NCI-H146 treated with DMSO at 0.1 percent for 48 hours (cell line): ENCODE results near the gene PSMC4.
A peak's percentile ranks its signal among the peaks of the same experiment; 100 is the strongest.

ENCODE experiments used
- DNase-seq: peaks from one replicate; lab custom pipeline; 2025; ENCODE audit not compliant: unreplicated experiment; lab: John Stamatoyannopoulos, UW

The PSMC4 gene

GRCh38 chr19:39987167-39987566 is 16.2 kb downstream of the PSMC4 start:
- no peak for DNase-seq

- DNase-seq, result no peak
Observed at GRCh38 chr19:39987596-39987995, 16.6 kb downstream of the PSMC4 start.

GRCh38 chr19:39993605-39994004 is 22.6 kb downstream of the PSMC4 start:
- DNase-seq, result no peak

- no peak for DNase-seq
Observed at GRCh38 chr19:39994361-39994760, 23.4 kb downstream of the PSMC4 start.

GRCh38 chr19:39995794-39996193 is 24.8 kb downstream of the PSMC4 start:
- no peak for DNase-seq

- peak; percentile 16 for DNase-seq
Observed at GRCh38 chr19:39996218-39996810, 25.3 kb downstream of the PSMC4 start.

- DNase-seq, result peak; percentile 82
Observed at GRCh38 chr19:39996811-39997637, 26.1 kb downstream of the PSMC4 start, which contains the start of gene ZNF546. Gene ZNF546 (plus strand): TSS chr19:39997060. CDS start chr19:39998327, 1,267 bp downstream.

- DNase-seq, result no peak
Observed at GRCh38 chr19:39997638-39998216, 26.8 kb downstream of the PSMC4 start.

- DNase-seq, result no peak
Observed at GRCh38 chr19:39998501-39998900, 27.5 kb downstream of the PSMC4 start.

- no peak for DNase-seq
Observed at GRCh38 chr19:40005691-40006272, 34.8 kb downstream of the PSMC4 start.

- DNase-seq, result no peak
Observed at GRCh38 chr19:40006273-40006691, 35.3 kb downstream of the PSMC4 start.

- no peak for DNase-seq
Observed at GRCh38 chr19:40009674-40010073, 38.7 kb downstream of the PSMC4 start.

- no peak for DNase-seq
Observed at GRCh38 chr19:40013991-40014390, 43.0 kb downstream of the PSMC4 start.

GRCh38 chr19:40023969-40024368 is 53.0 kb downstream of the PSMC4 start:
- DNase-seq, result no peak

GRCh38 chr19:40025938-40026596 is 55.1 kb downstream of the PSMC4 start:
- no peak for DNase-seq

GRCh38 chr19:40026597-40026970 is 55.6 kb downstream of the PSMC4 start:
- no peak for DNase-seq
